SK-N-SH treated with all-trans-retinoic acid at 6 μM for 48 hours (cell line): ENCODE measurements around the gene SH3YL1.

ENCODE experiments used
- BACH2 ChIP-seq: fragments of 250-450 bp; sonication (Bioruptor Pico); IDR thresholded peaks from 2 replicates; pipeline ENCODE4 v1.9.0; 2021; ENCODE audit warnings: mild to moderate bottlenecking, borderline replicate concordance
- ESRRG ChIP-seq: fragments of 250-450 bp; sonication (Bioruptor Pico); IDR thresholded peaks from 2 replicates; pipeline ENCODE4 v1.6.1; 2021; ENCODE audit warnings: mild to moderate bottlenecking
- GLIS3 ChIP-seq: fragments of 250-450 bp; sonication (Bioruptor Pico); IDR thresholded peaks from 2 replicates; pipeline ENCODE4 v1.5.0; 2020; ENCODE audit warnings: mild to moderate bottlenecking, moderate library complexity
- ISL1 ChIP-seq: fragments of 250-450 bp; sonication (Bioruptor Pico); IDR thresholded peaks from 2 replicates; pipeline ENCODE4 v2.1.2; 2022; ENCODE audit warnings: mild to moderate bottlenecking, moderate library complexity
- PPARA ChIP-seq: fragments of 250-450 bp; sonication (Bioruptor Pico); IDR thresholded peaks from 2 replicates; pipeline ENCODE4 v1.5.0; 2020; ENCODE audit warnings: mild to moderate bottlenecking, borderline replicate concordance
- SNAI2 ChIP-seq: fragments of 250-450 bp; sonication (Bioruptor Pico); IDR thresholded peaks from 2 replicates; pipeline ENCODE4 v1.5.0; 2020; ENCODE audit warnings: mild to moderate bottlenecking, moderate library complexity
- TCF4 ChIP-seq: fragments of 250-450 bp; sonication (Bioruptor Pico); IDR thresholded peaks from 2 replicates; pipeline ENCODE4 v1.8.0; 2021; ENCODE audit warnings: mild to moderate bottlenecking, moderate library complexity, borderline replicate concordance
- ZFP3 ChIP-seq: fragments of 250-450 bp; sonication (Bioruptor Pico); IDR thresholded peaks from 2 replicates; pipeline ENCODE4 v1.5.0; 2020; ENCODE audit warnings: mild to moderate bottlenecking, moderate library complexity
- ZNF565 ChIP-seq: fragments of 450-650 bp; formaldehyde crosslinking; conservative IDR thresholded peaks from 2 replicates; pipeline ENCODE4 v1.5.0; 2020; ENCODE audit warnings: low read depth, mild to moderate bottlenecking, moderate library complexity
- TF ChIP-seq, protein P1 (sequence below): fragments of 250-450 bp; sonication (Bioruptor Pico); IDR thresholded peaks from 2 replicates; pipeline ENCODE4 v1.5.1; 2020; ENCODE audit warnings: low read depth, mild to moderate bottlenecking, moderate library complexity
- TF ChIP-seq, protein P2 (sequence below): fragments of 250-450 bp; sonication (Bioruptor Pico); IDR thresholded peaks from 2 replicates; pipeline ENCODE4 v1.8.0; 2020; ENCODE audit warnings: mild to moderate bottlenecking, moderate library complexity, borderline replicate concordance

DNA sequence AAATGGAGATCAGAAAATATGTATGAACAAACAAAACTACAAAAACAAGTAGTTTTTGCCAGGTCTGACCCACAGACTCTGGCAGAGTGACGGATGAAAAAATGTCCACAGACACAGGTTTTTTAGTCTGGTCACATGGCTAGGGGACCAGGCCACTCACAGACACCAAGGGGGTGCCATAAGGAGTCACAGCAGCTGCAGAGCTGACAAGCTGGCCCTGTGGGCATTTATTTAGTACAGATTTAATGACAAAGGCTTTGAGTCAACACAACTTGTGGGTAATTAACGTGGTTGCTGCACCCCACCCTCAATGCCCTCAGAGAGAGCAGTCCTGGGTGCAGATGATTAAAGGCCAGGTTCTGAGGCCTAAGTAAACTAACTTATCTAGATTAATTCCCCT, 76.0 kb downstream of the SH3YL1 start:
- TF ChIP-seq, protein P1, sequence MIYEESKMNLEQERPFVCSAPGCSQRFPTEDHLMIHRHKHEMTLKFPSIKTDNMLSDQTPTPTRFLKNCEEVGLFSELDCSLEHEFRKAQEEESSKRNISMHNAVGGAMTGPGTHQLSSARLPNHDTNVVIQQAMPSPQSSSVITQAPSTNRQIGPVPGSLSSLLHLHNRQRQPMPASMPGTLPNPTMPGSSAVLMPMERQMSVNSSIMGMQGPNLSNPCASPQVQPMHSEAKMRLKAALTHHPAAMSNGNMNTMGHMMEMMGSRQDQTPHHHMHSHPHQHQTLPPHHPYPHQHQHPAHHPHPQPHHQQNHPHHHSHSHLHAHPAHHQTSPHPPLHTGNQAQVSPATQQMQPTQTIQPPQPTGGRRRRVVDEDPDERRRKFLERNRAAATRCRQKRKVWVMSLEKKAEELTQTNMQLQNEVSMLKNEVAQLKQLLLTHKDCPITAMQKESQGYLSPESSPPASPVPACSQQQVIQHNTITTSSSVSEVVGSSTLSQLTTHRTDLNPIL (CRISPR knock-in tag): no peak
- TF ChIP-seq BACH2: no peak
- no peak for TF ChIP-seq SNAI2 (CRISPR knock-in tag)
- TF ChIP-seq ESRRG (CRISPR knock-in tag): no peak
- no peak for TF ChIP-seq PPARA (CRISPR knock-in tag)
- TF ChIP-seq GLIS3: no peak
- no peak for TF ChIP-seq ZFP3
- TF ChIP-seq, protein P2, sequence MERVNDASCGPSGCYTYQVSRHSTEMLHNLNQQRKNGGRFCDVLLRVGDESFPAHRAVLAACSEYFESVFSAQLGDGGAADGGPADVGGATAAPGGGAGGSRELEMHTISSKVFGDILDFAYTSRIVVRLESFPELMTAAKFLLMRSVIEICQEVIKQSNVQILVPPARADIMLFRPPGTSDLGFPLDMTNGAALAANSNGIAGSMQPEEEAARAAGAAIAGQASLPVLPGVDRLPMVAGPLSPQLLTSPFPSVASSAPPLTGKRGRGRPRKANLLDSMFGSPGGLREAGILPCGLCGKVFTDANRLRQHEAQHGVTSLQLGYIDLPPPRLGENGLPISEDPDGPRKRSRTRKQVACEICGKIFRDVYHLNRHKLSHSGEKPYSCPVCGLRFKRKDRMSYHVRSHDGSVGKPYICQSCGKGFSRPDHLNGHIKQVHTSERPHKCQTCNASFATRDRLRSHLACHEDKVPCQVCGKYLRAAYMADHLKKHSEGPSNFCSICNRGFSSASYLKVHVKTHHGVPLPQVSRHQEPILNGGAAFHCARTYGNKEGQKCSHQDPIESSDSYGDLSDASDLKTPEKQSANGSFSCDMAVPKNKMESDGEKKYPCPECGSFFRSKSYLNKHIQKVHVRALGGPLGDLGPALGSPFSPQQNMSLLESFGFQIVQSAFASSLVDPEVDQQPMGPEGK (CRISPR knock-in tag): no peak
- TF ChIP-seq TCF4: no peak
- TF ChIP-seq ISL1 (CRISPR knock-in tag): no peak
- TF ChIP-seq ZNF565 (CRISPR knock-in tag): no peak
